Lower lobe of right lung (tissue), 2 donors: ENCODE data around the gene LALBA. TPM values are rescaled to one million over a fixed set of nuclear protein-coding genes. Genes with fewer than 3 reads are reported as not detected.
"Not testable (repeated sequence)": the region's sequence is repeated elsewhere in the genome, so short reads cannot be mapped to it uniquely, and the experiment has no call there.

ENCODE experiments used
- ATAC-seq, 2 donors: fragments of 200-7000 bp; cut with Tn5 transposase; one replicate each; pipeline ENCODE4 v1.9.1; 2020 to 2022; ENCODE audit warnings: mild to moderate bottlenecking in 2 of 2, moderate library complexity in 2 of 2
- DNase-seq: peaks from one replicate; pipeline ENCODE4 v3.0.0-alpha.2; 2020
- H3K27ac ChIP-seq: fragments of 200-600 bp; one replicate; pipeline ENCODE4 v1.8.0; 2022
- H3K27me3 ChIP-seq: fragments of 200-600 bp; one replicate; pipeline ENCODE4 v1.8.0; 2022; ENCODE audit warnings: low read depth
- H3K36me3 ChIP-seq: fragments of 200-600 bp; one replicate; pipeline ENCODE4 v1.8.0; 2022; ENCODE audit warnings: mild to moderate bottlenecking
- H3K4me1 ChIP-seq: fragments of 200-600 bp; one replicate; pipeline ENCODE4 v1.8.0; 2022
- H3K4me3 ChIP-seq: fragments of 200-600 bp; one replicate; pipeline ENCODE4 v1.8.0; 2022; ENCODE audit warnings: mild to moderate bottlenecking
- H3K9me3 ChIP-seq: fragments of 200-600 bp; one replicate; pipeline ENCODE4 v1.8.0; 2022
- intact Hi-C: fragments of 100-400 bp; cut with DNase I; formaldehyde crosslinking; loops from one replicate; pipeline ENCODE4 v1.11.0; 2022
- total RNA-seq: library from RNA; stranded (reverse); fragmentation: NEBNext Ultra II Directional; extraction: Animal tissue kit (Norgen Biotek cat#: 25700); gene quantifications from one replicate; pipeline ENCODE4 v1.2.1, GENCODE V29; 2021
- TF ChIP-seq, protein P1 (sequence below): fragments of 200-600 bp; IDR thresholded peaks from one replicate; pipeline ENCODE4 v1.8.0; 2022; ENCODE audit warnings: antibody characterized with exemption, mild to moderate bottlenecking
- donor health status: DM: no; HTN: yes; CAD: no; lungs with severe emphysema.

Gene LALBA
- total RNA-seq, 1 donor from 2014 or later: not detected

DNA sequence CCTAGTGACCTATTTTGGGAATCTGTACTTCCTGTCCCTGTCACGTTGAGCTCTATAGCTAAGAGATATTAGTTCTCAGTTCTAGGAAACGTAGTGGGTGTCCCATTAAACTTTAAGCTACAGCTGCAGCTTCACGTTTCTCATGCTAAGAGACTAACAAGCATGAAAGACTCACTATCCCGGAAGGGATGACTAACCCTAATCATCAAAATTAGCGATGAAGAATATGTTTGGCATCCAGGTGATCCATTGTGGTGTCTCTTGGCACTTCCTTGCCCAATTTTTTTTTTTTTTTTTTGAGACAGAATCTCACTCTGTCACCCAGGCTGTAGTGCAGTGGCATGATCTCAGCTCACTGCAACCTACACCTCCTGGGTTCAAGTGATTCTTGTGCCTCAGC is 11.0 kb upstream of the LALBA start:
- no peak overlapping the region for H3K27ac ChIP-seq
- TF ChIP-seq, protein P1, sequence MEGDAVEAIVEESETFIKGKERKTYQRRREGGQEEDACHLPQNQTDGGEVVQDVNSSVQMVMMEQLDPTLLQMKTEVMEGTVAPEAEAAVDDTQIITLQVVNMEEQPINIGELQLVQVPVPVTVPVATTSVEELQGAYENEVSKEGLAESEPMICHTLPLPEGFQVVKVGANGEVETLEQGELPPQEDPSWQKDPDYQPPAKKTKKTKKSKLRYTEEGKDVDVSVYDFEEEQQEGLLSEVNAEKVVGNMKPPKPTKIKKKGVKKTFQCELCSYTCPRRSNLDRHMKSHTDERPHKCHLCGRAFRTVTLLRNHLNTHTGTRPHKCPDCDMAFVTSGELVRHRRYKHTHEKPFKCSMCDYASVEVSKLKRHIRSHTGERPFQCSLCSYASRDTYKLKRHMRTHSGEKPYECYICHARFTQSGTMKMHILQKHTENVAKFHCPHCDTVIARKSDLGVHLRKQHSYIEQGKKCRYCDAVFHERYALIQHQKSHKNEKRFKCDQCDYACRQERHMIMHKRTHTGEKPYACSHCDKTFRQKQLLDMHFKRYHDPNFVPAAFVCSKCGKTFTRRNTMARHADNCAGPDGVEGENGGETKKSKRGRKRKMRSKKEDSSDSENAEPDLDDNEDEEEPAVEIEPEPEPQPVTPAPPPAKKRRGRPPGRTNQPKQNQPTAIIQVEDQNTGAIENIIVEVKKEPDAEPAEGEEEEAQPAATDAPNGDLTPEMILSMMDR: no peak
- no peak for DNase-seq
- intact Hi-C loops: no loop called here
- H3K36me3 ChIP-seq: no peaks in the 10 kb centered on the region
- no peaks in the 10 kb centered on the region for H3K27me3 ChIP-seq
- ATAC-seq: no peak
- H3K4me3 ChIP-seq: no peak overlapping the region
- H3K9me3 ChIP-seq: no peaks in the 10 kb centered on the region
- no peaks in the 10 kb centered on the region for H3K4me1 ChIP-seq

DNA sequence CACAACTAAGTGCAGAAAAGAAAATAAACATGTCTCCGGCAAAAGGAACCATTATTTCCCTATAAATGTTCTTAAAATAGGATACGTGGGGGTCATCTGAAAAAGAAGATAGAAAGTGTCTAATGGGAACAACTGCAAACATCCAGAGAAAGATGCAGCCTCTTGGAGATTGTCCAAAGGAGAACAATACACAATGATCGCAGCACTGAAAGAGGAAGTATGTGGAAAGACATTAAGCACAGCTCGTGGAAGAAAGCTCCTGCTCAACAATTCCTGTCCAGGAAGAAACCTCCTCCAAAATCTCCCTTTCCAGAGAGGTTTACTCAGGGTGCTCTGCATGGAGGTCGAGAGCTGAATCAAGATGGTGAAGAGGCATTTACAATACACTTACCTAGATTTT is 2.5 kb upstream of the LALBA start:
- Histone ChIP-seq H3K4me3 (no peak overlapping the region), H3K4me1 (no peaks in the 10 kb centered on the region), H3K27me3 (no peaks in the 10 kb centered on the region), H3K36me3 (no peaks in the 10 kb centered on the region), H3K27ac (no peak overlapping the region), H3K9me3 (no peaks in the 10 kb centered on the region)
- DNase-seq (no peak), ATAC-seq (no peak)
- intact Hi-C loops: no loop called here
- TF ChIP-seq, protein P1: no peak

DNA sequence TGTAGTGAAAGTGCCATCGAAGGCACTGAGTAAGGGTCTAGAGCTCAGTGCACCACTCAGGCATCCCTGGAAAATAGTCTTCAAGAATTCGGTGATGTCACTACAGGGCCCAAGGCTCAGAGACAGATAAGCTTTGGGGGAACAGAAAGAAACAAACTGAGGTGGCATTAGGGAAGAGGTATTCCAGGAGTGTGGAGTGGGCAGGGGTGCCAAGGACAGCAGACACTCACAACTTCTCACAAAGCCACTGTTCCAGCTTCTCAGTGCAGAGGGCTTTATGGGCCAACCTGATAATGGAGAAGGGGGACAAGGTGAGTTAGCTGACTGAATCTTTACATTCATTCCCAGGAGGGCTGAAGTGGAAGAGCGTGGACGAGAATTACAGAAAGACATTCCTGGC is 2.1 kb downstream of the LALBA start:
- Histone ChIP-seq H3K4me3 (no peak overlapping the region), H3K36me3 (no peaks in the 10 kb centered on the region), H3K4me1 (no peaks in the 10 kb centered on the region), H3K27ac (no peak overlapping the region), H3K27me3 (no peaks in the 10 kb centered on the region), H3K9me3 (no peaks in the 10 kb centered on the region)
- ATAC-seq: no peak
- DNase-seq: no peak
- intact Hi-C loops: no loop called here
- TF ChIP-seq, protein P1: no peak

DNA sequence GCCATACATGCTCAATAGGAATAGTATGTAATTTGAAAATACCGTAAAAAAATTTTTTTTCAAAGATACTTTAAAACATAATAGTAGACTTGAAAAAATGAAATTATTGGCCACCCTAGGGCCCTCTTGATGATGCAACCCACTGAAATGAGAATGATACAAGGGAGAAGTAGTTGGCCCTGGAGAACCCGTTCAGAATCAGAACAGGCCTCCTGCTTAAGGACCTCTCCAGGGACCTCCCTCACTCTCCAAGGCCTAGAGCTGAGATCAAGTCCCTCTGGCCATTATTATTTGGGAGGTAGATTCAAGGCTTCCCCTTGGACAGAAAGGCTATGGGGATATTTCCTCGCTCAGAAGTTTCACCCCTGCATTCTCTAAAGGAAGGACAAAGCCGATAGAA is 11.9 kb downstream of the LALBA start:
- intact Hi-C loops: no loop called here

DNA sequence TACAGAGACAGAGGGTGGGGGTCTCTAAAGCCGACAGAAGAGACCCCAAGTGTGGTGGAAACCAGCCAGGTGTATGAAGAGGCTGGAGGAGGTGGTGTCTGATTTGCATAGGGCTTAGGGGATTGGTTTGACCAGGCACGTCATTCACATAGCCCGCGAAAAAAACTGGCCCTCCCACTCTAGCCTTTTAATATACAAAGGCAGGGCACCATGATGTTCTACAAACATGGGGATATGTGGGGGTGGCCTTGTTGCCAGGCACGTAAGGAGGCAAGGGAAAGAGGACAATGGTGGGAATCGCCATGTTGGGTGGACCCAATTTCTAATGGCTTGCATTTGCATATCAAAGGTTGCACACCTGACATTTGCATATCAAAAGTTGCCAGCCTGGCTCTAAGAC is 13.2 kb downstream of the LALBA start:
- no peaks in the 10 kb centered on the region for H3K4me1 ChIP-seq

More for the DNA sequence above, 11.9 kb downstream of the LALBA start:
- Histone ChIP-seq H3K4me1 (no peaks in the 10 kb centered on the region), H3K27me3 (no peaks in the 10 kb centered on the region), H3K4me3 (no peak overlapping the region), H3K9me3 (no peaks in the 10 kb centered on the region), H3K27ac (no peak overlapping the region), H3K36me3 (no peaks in the 10 kb centered on the region)
- TF ChIP-seq, protein P1: no peak
- DNase-seq (no peak), ATAC-seq (no peak)

DNA sequence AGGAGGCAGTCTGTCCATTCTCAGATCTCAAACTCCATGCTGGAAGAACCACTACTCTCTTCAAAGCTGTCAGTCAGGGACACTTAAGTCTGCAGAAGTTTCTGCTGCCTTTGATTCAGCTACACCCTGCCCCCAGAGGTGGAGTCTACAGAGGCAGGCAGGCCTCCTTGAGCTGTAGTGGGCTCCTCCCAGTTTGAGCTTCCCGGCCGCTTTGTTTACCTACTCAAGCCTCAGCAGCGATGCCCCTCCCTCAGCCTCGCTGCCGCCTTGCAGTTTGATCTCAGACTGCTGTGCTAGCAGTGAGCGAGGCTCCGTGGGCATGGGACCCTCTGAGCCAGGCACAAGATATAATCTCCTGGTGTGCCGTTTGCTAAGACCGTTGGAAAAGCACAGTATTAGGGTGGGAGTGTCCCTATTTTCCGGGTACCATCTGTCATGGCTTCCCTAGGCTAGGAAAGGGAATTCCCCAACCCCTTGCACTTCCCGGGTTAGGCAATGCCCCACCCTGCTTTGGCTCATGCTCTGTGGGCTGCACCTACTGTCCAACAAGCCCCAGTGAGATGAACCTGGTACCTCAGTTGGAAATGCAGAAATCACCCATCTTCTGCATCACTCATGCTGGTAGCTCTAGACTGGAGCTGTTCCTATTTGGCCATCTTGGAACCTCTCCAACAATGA is 16.0 kb downstream of the LALBA start:
- H3K36me3 ChIP-seq, H3K27me3 ChIP-seq, H3K4me1 ChIP-seq, H3K27ac ChIP-seq, H3K9me3 ChIP-seq, intact Hi-C loops: not testable (repeated sequence)
- peak in 1 of 2 donors; percentile 73 for ATAC-seq
- H3K4me3 ChIP-seq: peak overlapping the region; percentile 17
- peak; percentile 78 for DNase-seq

More for the DNA sequence above, 13.2 kb downstream of the LALBA start:
- ATAC-seq: no peak
- no peak overlapping the region for H3K27ac ChIP-seq
- H3K9me3 ChIP-seq: no peaks in the 10 kb centered on the region
- intact Hi-C loops: no loop called here
- H3K27me3 ChIP-seq: no peaks in the 10 kb centered on the region
- H3K4me3 ChIP-seq: no peak overlapping the region
- TF ChIP-seq, protein P1: no peak
- H3K36me3 ChIP-seq: no peaks in the 10 kb centered on the region
- DNase-seq: no peak

DNA sequence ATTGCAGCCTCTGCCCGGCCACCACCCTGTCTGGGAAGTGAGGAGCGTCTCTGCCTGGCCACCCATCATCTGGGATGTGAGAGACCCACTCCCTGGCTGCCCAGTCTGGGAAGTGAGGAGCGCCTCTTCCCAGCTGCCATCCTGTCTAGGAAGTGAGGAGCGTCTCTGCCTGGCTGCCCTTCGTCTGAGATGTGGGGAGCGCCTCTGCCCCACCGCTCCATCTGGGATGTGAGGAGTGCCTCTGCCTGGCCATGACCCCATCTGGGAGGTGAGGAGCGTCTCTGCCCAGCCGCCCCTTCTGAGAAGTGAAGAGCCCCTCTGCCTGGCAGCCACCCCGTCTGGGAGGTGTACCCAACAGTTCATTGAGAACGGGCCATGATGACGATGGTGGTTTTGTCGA is 18.2 kb downstream of the LALBA start:
- intact Hi-C loops, DNase-seq: not testable (repeated sequence)

DNA sequence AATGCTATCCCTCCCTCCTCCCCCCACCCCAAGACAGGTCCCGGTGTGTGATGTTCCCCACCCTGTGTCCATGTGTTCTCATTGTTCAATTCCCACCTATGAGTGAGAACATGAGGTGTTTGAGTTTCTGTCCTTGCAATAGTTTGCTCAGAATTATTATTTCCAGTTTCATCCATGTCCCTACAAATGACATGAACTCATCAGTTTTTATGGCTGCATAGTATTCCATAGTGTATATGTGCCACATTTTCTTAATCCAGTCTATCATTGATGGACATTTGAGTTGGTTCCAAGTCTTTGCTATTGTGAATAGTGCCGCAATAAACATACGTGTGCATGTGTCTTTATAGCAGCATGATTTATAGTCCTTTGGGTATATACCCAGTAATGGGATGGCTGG is 22.8 kb downstream of the LALBA start:
- H3K27me3 ChIP-seq, DNase-seq, H3K4me1 ChIP-seq, H3K27ac ChIP-seq, H3K4me3 ChIP-seq, H3K36me3 ChIP-seq, H3K9me3 ChIP-seq, intact Hi-C loops, ATAC-seq: not testable (repeated sequence)

More for the DNA sequence above, 18.2 kb downstream of the LALBA start:
- H3K27me3 ChIP-seq, H3K27ac ChIP-seq, ATAC-seq, H3K4me3 ChIP-seq, H3K4me1 ChIP-seq, H3K36me3 ChIP-seq, H3K9me3 ChIP-seq: not testable (repeated sequence)
